Activated T-cell treated with anti-CD3 and anti-CD28 coated beads, Interleukin-2, amount 50 U/mL, for 72 hours (primary cell): ENCODE data around the gene GAS7. TPM values are rescaled to one million over a fixed set of nuclear protein-coding genes. Genes with fewer than 3 reads are reported as not detected.
A peak's percentile ranks its signal among the peaks of the same experiment; 100 is the strongest.

Source experiments
- ATAC-seq, 2 donors: fragments of 150-1000 bp; cut with Tn5 transposase; replicated peaks in 1 of 2; 2 replicates each; pipeline ENCODE4 v1.10.0; 2021; ENCODE audit warnings: moderate library complexity in 2 of 2, mild to moderate bottlenecking in 1 of 2
- DNase-seq, 2 donors: peaks; one replicate each; pipeline ENCODE4 v3.0.0; 2021 to 2022; ENCODE audit warnings: mixed read lengths in 1 of 2
- H3K27ac Mint-ChIP-seq: one replicate; pipeline ENCODE4 v1.8.0; 2022; ENCODE audit warnings: mild to moderate bottlenecking, moderate library complexity, mixed read lengths
- H3K27me3 Mint-ChIP-seq: one replicate; pipeline ENCODE4 v1.8.0; 2022; ENCODE audit warnings: low read depth, mixed read lengths
- H3K36me3 Mint-ChIP-seq, 2 donors: one replicate each; pipeline ENCODE4 v1.8.0; 2022; ENCODE audit warnings: mixed read lengths in 2 of 2, mild to moderate bottlenecking in 1 of 2; ENCODE audit not compliant: insufficient read depth in 2 of 2
- H3K4me1 Mint-ChIP-seq: one replicate; pipeline ENCODE4 v1.8.0; 2022; ENCODE audit warnings: low read depth, mixed read lengths
- H3K4me3 Mint-ChIP-seq, 2 donors: one replicate each; pipeline ENCODE4 v1.8.0; 2022; ENCODE audit warnings: mild to moderate bottlenecking in 2 of 2, mixed read lengths in 2 of 2, moderate library complexity in 2 of 2
- H3K9me3 Mint-ChIP-seq, 2 donors: one replicate each; pipeline ENCODE4 v1.8.0; 2022; ENCODE audit warnings: mixed read lengths in 2 of 2
- total RNA-seq, 2 donors: library from RNA; stranded (reverse); gene quantifications; one replicate each; pipeline ENCODE4 v1.2.3, GENCODE V29; 2022

The GAS7 gene
- total RNA-seq, 2 donors from 2014 or later, result 0.72 to 1.3 TPM

- no peak for DNase-seq
- Mint-ChIP-seq H3K4me1 (peaks cover 16% of the 10 kb centered on the region), H3K4me3 (no peak overlapping the region), H3K27ac (no peak overlapping the region), H3K36me3 (no peaks in the 10 kb centered on the region), H3K27me3 (no peaks in the 10 kb centered on the region), H3K9me3 (no peaks in the 10 kb centered on the region)
- no peak for ATAC-seq
Observed at GRCh38 chr17:10130263-10130662, 68.1 kb downstream of the GAS7 start.

- H3K9me3 Mint-ChIP-seq, result no peaks in the 10 kb centered on the region
- no peak for ATAC-seq
Observed at GRCh38 chr17:10127819-10128425, 70.5 kb downstream of the GAS7 start.

GRCh38 chr17:10126616-10127501, 71.5 kb downstream of the GAS7 start:
- ATAC-seq, result peak; percentile 69
- peaks cover 1% of the 10 kb centered on the region for H3K27me3 Mint-ChIP-seq
- no peaks in the 10 kb centered on the region for H3K36me3 Mint-ChIP-seq
- H3K4me3 Mint-ChIP-seq, result peak overlapping the region in 1 of 2 donors; percentile 22
- H3K4me1 Mint-ChIP-seq, result peaks cover 22% of the 10 kb centered on the region
- no peaks in the 10 kb centered on the region for H3K9me3 Mint-ChIP-seq
- no peak overlapping the region for H3K27ac Mint-ChIP-seq
- peak in 1 of 2 donors; percentile 19 for DNase-seq

More at GRCh38 chr17:10127819-10128425, 70.5 kb downstream of the GAS7 start:
- H3K27me3 Mint-ChIP-seq, result no peaks in the 10 kb centered on the region
- no peaks in the 10 kb centered on the region for H3K36me3 Mint-ChIP-seq
- no peak for DNase-seq
- no peak overlapping the region for H3K4me3 Mint-ChIP-seq
- H3K4me1 Mint-ChIP-seq, result peaks cover 16% of the 10 kb centered on the region
- no peak overlapping the region for H3K27ac Mint-ChIP-seq

GRCh38 chr17:10126276-10126615, 72.2 kb downstream of the GAS7 start:
- no peak for ATAC-seq
- Mint-ChIP-seq H3K27me3 (peaks cover 7% of the 10 kb centered on the region), H3K4me1 (peaks cover 27% of the 10 kb centered on the region), H3K9me3 (no peaks in the 10 kb centered on the region), H3K36me3 (no peaks in the 10 kb centered on the region), H3K27ac (no peak overlapping the region), H3K4me3 (no peak overlapping the region)
- DNase-seq, result no peak

GRCh38 chr17:10125531-10126275, 72.7 kb downstream of the GAS7 start:
- DNase-seq (no peak), ATAC-seq (no peak)
- peaks cover 28% of the 10 kb centered on the region for H3K4me1 Mint-ChIP-seq
- H3K27me3 Mint-ChIP-seq, result peaks cover 7% of the 10 kb centered on the region
- H3K27ac Mint-ChIP-seq, result no peak overlapping the region
- H3K9me3 Mint-ChIP-seq, result no peaks in the 10 kb centered on the region
- H3K4me3 Mint-ChIP-seq, result no peak overlapping the region
- H3K36me3 Mint-ChIP-seq, result no peaks in the 10 kb centered on the region

GRCh38 chr17:10123093-10123492, 75.3 kb downstream of the GAS7 start:
- peaks cover 47% of the 10 kb centered on the region for H3K4me1 Mint-ChIP-seq
- DNase-seq, result no peak
- H3K27ac Mint-ChIP-seq, result no peak overlapping the region
- H3K9me3 Mint-ChIP-seq, result no peaks in the 10 kb centered on the region
- peaks cover 7% of the 10 kb centered on the region for H3K27me3 Mint-ChIP-seq
- H3K36me3 Mint-ChIP-seq, result no peaks in the 10 kb centered on the region
- ATAC-seq, result no peak
- no peak overlapping the region for H3K4me3 Mint-ChIP-seq

GRCh38 chr17:10121971-10122707, 76.3 kb downstream of the GAS7 start:
- DNase-seq, result no peak
- Mint-ChIP-seq H3K4me1 (peaks cover 42% of the 10 kb centered on the region), H3K27me3 (peaks cover 7% of the 10 kb centered on the region), H3K27ac (no peak overlapping the region), H3K4me3 (no peak overlapping the region), H3K9me3 (no peaks in the 10 kb centered on the region), H3K36me3 (no peaks in the 10 kb centered on the region)
- no peak for ATAC-seq

- Mint-ChIP-seq H3K4me3 (peak overlapping the region; percentile 12 to 32), H3K9me3 (no peaks in the 10 kb centered on the region), H3K4me1 (peaks cover 33% of the 10 kb centered on the region), H3K36me3 (no peaks in the 10 kb centered on the region), H3K27me3 (peaks cover 9% of the 10 kb centered on the region), H3K27ac (no peak overlapping the region)
- DNase-seq, result no peak
- no peak for ATAC-seq
Observed at GRCh38 chr17:10120749-10121148, 77.7 kb downstream of the GAS7 start.

GRCh38 chr17:10120109-10120485, 78.3 kb downstream of the GAS7 start:
- peaks cover 12% of the 10 kb centered on the region for H3K27me3 Mint-ChIP-seq
- H3K4me3 Mint-ChIP-seq, result peak overlapping the region in 1 of 2 donors; percentile 32
- no peaks in the 10 kb centered on the region for H3K9me3 Mint-ChIP-seq
- H3K4me1 Mint-ChIP-seq, result peaks cover 40% of the 10 kb centered on the region
- DNase-seq (no peak), ATAC-seq (no peak)
- no peak overlapping the region for H3K27ac Mint-ChIP-seq
- no peaks in the 10 kb centered on the region for H3K36me3 Mint-ChIP-seq

GRCh38 chr17:10119203-10120108, 79.0 kb downstream of the GAS7 start:
- ATAC-seq (peak in 1 of 2 donors; percentile 10), DNase-seq (no peak)
- no peaks in the 10 kb centered on the region for H3K9me3 Mint-ChIP-seq
- H3K27ac Mint-ChIP-seq, result peak overlapping the region; percentile 24
- H3K4me1 Mint-ChIP-seq, result peaks cover 46% of the 10 kb centered on the region
- H3K4me3 Mint-ChIP-seq, result no peak overlapping the region
- peaks cover 16% of the 10 kb centered on the region for H3K27me3 Mint-ChIP-seq
- H3K36me3 Mint-ChIP-seq, result no peaks in the 10 kb centered on the region

GRCh38 chr17:10118788-10119130, 79.6 kb downstream of the GAS7 start:
- H3K27me3 Mint-ChIP-seq, result peaks cover 21% of the 10 kb centered on the region
- H3K9me3 Mint-ChIP-seq, result no peaks in the 10 kb centered on the region
- H3K36me3 Mint-ChIP-seq, result no peaks in the 10 kb centered on the region
- peaks cover 52% of the 10 kb centered on the region for H3K4me1 Mint-ChIP-seq
- H3K27ac Mint-ChIP-seq, result no peak overlapping the region
- ATAC-seq (no peak), DNase-seq (no peak)
- H3K4me3 Mint-ChIP-seq, result no peak overlapping the region

GRCh38 chr17:10117581-10118001, 80.8 kb downstream of the GAS7 start:
- peaks cover 52% of the 10 kb centered on the region for H3K4me1 Mint-ChIP-seq
- H3K36me3 Mint-ChIP-seq, result no peaks in the 10 kb centered on the region

More at GRCh38 chr17:10117581-10118001, 80.8 kb downstream of the GAS7 start:
- Mint-ChIP-seq H3K27me3 (peaks cover 21% of the 10 kb centered on the region), H3K27ac (no peak overlapping the region), H3K4me3 (no peak overlapping the region), H3K9me3 (no peaks in the 10 kb centered on the region)
- DNase-seq, result no peak
- no peak for ATAC-seq
